Coronary artery (tissue), 2 donors: ENCODE data around the gene MBD2.
"Not testable (repeated sequence)": the region's sequence is repeated elsewhere in the genome, so short reads cannot be mapped to it uniquely, and the experiment has no call there.

Experiments used
- DNase-seq: peaks from one replicate; pipeline ENCODE4 v3.0.0-alpha.2; 2017; ENCODE audit warnings: low spot score
- H3K27ac ChIP-seq, 2 donors: fragments of 200-600 bp; sonication (generic); one replicate each; pipeline ENCODE4 v1.5.1; 2016 to 2019
- H3K4me3 ChIP-seq: fragments of 200-600 bp; sonication (generic); 2 replicates; pipeline ENCODE4 v1.5.1; 2016; ENCODE audit warnings: mild to moderate bottlenecking, moderate library complexity
- TF ChIP-seq, protein P1 (sequence below): fragments of 200-600 bp; sonication (generic); IDR thresholded peaks from one replicate; pipeline ENCODE4 v1.5.1; 2019; ENCODE audit warnings: antibody characterized with exemption

MBD2 gene

DNA sequence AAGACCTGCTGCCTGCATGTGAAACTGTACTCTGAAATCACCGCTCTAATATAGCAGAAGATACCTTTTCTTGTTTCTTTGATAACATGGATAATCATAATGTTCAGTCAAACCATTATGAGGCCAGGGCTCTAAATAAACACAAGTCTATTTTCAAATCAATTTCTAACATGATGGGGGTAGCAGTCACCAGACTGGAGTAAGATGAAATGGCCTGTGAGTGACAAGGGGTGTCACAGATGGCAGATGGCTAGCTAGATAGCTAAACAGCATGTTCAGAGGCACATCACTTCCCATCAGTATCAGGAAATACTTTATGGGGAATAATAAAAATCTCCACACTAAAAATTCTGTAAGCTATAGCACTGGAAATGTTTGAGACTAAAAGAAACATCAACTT is 14.0 kb downstream of the MBD2 start:
- TF ChIP-seq, protein P1, sequence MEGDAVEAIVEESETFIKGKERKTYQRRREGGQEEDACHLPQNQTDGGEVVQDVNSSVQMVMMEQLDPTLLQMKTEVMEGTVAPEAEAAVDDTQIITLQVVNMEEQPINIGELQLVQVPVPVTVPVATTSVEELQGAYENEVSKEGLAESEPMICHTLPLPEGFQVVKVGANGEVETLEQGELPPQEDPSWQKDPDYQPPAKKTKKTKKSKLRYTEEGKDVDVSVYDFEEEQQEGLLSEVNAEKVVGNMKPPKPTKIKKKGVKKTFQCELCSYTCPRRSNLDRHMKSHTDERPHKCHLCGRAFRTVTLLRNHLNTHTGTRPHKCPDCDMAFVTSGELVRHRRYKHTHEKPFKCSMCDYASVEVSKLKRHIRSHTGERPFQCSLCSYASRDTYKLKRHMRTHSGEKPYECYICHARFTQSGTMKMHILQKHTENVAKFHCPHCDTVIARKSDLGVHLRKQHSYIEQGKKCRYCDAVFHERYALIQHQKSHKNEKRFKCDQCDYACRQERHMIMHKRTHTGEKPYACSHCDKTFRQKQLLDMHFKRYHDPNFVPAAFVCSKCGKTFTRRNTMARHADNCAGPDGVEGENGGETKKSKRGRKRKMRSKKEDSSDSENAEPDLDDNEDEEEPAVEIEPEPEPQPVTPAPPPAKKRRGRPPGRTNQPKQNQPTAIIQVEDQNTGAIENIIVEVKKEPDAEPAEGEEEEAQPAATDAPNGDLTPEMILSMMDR = no peak
- Histone ChIP-seq H3K4me3 (no peak overlapping the region), H3K27ac (no peak overlapping the region)
- no peak for DNase-seq

DNA sequence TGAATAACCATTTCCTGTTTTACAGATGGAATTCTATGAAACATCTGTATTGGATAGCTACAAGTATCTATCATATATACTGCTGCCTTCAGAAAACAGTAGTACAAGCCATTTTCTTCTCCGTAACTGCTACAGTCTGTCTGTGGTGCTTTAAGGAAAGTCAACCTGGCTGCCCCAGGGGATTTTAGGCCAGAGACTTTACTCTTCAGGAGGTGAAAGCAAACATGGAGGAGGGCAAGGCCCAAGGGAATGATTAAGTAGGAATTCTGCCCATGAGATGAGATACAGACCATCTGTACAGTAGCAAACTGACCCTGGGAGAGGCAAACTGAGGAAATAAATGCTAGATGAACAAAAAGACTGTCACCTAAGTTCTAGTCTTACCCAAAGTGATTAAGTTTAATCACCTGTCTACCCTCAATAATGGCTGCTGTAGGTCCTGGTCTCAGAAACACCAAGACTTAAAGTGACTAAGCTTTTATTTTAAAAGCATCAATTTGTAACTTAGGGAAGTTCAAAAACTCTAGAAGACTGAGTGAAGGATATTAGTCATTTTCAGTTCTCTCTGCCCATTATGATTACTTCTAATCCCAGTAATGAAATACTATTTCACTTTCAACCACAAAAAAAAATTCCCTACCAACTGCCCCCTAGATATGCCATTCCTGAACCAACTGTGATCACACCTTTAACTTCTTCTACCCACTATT is 14.8 kb downstream of the MBD2 start:
- TF ChIP-seq, protein P1 = no peak
- no peak overlapping the region for H3K27ac ChIP-seq
- DNase-seq = no peak
- H3K4me3 ChIP-seq = no peak overlapping the region

DNA sequence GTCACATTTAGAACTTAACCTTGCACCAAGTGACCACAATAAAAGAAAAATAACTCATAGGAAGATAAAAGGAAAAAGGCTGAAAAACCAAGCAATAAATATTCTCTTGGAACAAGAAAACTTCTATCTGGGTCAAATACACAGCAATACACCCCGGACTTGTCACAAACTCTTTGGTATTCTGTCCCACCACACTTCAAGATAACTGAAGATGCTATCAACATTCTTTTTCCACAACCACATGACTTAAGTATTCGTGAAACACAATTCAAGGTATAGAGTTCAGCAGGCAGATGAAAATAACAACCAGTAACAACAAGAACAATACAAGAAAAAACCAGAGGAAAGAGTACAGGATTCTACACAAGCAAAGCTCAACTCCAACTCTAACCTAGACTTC is 18.0 kb downstream of the MBD2 start:
- TF ChIP-seq, protein P1 = no peak
- DNase-seq = no peak
- Histone ChIP-seq H3K27ac (no peak overlapping the region), H3K4me3 (no peak overlapping the region)

DNA sequence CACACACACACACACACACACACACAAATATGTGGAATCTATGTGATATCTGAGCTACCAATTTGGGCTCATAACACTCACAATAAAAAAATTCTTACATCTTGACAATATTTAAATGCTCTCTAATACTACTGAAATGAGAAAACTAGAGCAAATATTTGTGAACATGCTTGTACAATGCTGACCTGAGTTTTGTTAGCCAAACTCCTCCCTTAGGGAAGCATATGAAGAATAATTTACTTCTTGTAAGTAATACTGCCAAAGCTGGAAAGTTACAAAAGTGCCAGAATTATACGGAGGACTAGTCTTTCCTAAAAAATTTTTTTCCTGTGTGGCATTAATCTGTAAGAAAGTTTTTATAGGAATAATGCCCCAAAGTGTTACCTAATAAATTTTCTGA is 18.5 kb downstream of the MBD2 start:
- Histone ChIP-seq H3K27ac (no peak overlapping the region), H3K4me3 (no peak overlapping the region)
- TF ChIP-seq, protein P1 = no peak
- DNase-seq = no peak

DNA sequence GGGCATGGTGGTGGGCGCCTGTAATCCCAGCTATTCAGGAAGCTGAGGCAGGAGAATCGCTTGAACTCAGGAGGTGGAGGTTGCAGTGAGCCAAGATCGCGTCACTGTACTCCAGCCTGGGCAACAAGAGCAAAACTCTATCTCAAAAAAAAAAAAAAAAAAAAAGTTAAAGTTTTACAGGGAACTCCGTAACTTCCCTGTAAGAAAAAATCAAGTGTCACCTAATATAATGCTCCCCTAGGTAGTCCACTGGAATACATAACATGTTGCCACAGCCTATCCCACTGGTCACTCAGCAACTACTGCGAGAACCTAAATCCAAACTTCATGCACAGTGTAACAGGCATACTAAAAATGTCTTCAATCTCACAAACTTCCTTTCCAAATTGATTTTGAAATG is 19.0 kb downstream of the MBD2 start:
- DNase-seq, H3K4me3 ChIP-seq, H3K27ac ChIP-seq: not testable (repeated sequence)

DNA sequence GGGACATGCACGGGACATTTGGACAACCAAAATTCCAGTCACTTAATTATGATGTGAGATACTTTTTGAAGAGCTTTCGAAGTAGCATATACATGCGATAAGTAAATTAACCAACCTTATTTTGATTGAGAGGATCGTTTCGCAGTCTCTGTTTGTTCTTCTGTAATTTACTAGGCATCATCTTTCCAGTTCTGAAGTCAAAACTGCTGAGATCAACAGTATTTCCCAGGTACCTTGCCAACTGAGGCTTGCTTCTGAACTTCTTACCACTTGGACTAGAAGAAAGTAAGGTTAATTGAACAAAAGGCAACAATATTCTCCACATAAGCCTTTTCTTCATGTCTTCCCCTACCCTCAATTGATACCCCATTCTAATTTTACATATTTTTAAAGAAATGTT is 19.6 kb downstream of the MBD2 start:
- DNase-seq = no peak
- TF ChIP-seq, protein P1 = no peak
- Histone ChIP-seq H3K4me3 (no peak overlapping the region), H3K27ac (no peak overlapping the region)

DNA sequence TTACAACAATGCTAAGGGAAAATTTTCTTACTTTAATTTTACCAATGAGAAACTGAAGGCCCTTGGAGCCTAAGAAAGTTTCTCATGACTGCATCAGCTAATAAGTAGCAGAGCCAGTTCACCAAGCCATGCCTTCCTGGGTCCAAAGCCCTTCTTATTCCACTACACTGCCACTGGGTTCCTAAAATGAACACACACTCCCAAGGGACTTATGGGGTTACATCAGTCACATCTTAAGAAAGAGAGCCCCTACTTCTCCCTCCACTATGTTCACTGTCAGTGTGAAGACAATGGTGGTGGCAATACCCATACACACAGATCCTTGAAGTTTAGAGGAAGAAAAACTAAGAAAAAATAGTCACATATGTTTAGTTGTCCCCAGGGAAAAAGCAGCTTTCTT is 20.6 kb downstream of the MBD2 start:
- H3K27ac ChIP-seq = no peak overlapping the region
- H3K4me3 ChIP-seq = no peak overlapping the region
- TF ChIP-seq, protein P1 = no peak
- DNase-seq = no peak
